NT2/D1 (cell line): ENCODE results near the gene GPR132.

Source experiments
- DNase-seq: peaks from one replicate; pipeline ENCODE4 v3.0.0-alpha.2; 2011; ENCODE audit warnings: low read depth, low spot score
- H3K27me3 ChIP-seq: 2 replicates; pipeline ENCODE4 v1.6.0; 2011; ENCODE audit warnings: mild to moderate bottlenecking; ENCODE audit not compliant: insufficient read length, insufficient read depth
- H3K36me3 ChIP-seq: 2 replicates; pipeline ENCODE4 v1.6.1; 2011; ENCODE audit warnings: mild to moderate bottlenecking, low read length, mixed read lengths; ENCODE audit not compliant: insufficient read depth, insufficient read length
- H3K4me1 ChIP-seq: 2 replicates; pipeline ENCODE4 v1.5.1; 2011; ENCODE audit not compliant: insufficient read depth, insufficient read length
- H3K4me3 ChIP-seq: 2 replicates; pipeline ENCODE4 v1.5.1; 2011; ENCODE audit warnings: low read depth; ENCODE audit not compliant: insufficient read length
- H3K9ac ChIP-seq: 2 replicates; pipeline ENCODE4 v1.6.0; 2011; ENCODE audit warnings: low read depth; ENCODE audit not compliant: insufficient read length
- H3K9me3 ChIP-seq: 2 replicates; pipeline ENCODE4 v1.5.1; 2011; ENCODE audit warnings: mild to moderate bottlenecking, low read length; ENCODE audit not compliant: insufficient read depth
- SUZ12 ChIP-seq: IDR thresholded peaks from 2 replicates; pipeline ENCODE4 v1.6.1; 2011; ENCODE audit not compliant: insufficient read length, insufficient read depth; ENCODE audit errors: extremely low read depth
- YY1 ChIP-seq: IDR thresholded peaks from 2 replicates; pipeline ENCODE4 v1.6.1; 2011; ENCODE audit not compliant: insufficient read length, insufficient read depth
- ZNF274 ChIP-seq: IDR thresholded peaks from 2 replicates; pipeline ENCODE4 v1.6.1; 2011; ENCODE audit warnings: mild to moderate bottlenecking, low read depth, low read length

The GPR132 gene

GRCh38 chr14:105056303-105056831 lies 8.9 kb downstream of the GPR132 start:
- H3K9me3 ChIP-seq = no peaks in the 10 kb centered on the region
- no peak for DNase-seq
- H3K4me3 ChIP-seq = no peak overlapping the region
- no peaks in the 10 kb centered on the region for H3K27me3 ChIP-seq
- no peak overlapping the region for H3K9ac ChIP-seq
- TF ChIP-seq ZNF274 (no peak), SUZ12 (no peak), YY1 (no peak)
- H3K36me3 ChIP-seq = no peaks in the 10 kb centered on the region
- peaks cover 12% of the 10 kb centered on the region for H3K4me1 ChIP-seq

DNA sequence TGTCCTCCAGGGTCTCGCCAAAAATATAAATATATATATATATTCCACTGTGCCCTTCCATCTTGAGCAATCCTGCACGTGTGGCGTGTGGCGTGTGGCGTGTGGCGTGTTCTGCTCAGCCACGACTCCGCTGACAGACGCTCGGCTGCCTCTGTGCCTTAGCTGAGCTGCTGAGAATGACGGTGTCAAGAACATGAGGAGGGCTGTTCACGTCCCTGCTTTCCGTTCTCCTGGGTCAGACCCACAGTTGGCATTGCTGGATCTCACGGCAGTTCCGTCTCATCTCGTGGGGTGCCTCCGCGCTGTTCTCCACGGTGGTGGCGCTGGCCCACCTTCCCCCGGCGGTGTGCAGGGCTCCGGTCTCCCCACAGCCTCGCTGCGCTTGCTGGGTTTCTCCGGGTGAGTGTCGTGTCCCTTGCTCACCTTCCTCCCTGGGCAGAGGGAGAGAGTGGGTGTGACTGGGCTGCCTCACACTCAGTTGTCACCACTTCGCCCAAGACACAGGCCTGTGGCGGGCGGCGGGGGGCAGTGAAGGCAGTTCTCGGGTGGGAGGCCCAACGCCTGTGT lies 9.4 kb downstream of the GPR132 start:
- TF ChIP-seq SUZ12 = no peak
- TF ChIP-seq YY1 = no peak
- no peak for TF ChIP-seq ZNF274
- Histone ChIP-seq H3K4me3 (no peak overlapping the region), H3K4me1 (peaks cover 9% of the 10 kb centered on the region), H3K9me3 (no peaks in the 10 kb centered on the region), H3K27me3 (no peaks in the 10 kb centered on the region), H3K36me3 (no peaks in the 10 kb centered on the region), H3K9ac (no peak overlapping the region)
- no peak for DNase-seq

- TF ChIP-seq YY1 = no peak
- no peak for TF ChIP-seq SUZ12
- no peak for TF ChIP-seq ZNF274
- no peaks in the 10 kb centered on the region for H3K36me3 ChIP-seq
- no peak for DNase-seq
- no peak overlapping the region for H3K9ac ChIP-seq
- no peaks in the 10 kb centered on the region for H3K27me3 ChIP-seq
- peaks cover 8% of the 10 kb centered on the region for H3K4me1 ChIP-seq
- no peak overlapping the region for H3K4me3 ChIP-seq
- no peaks in the 10 kb centered on the region for H3K9me3 ChIP-seq
Measured at GRCh38 chr14:105055334-105055733, 9.9 kb downstream of the GPR132 start.

GRCh38 chr14:105053996-105054395 lies 11.2 kb downstream of the GPR132 start:
- Histone ChIP-seq H3K36me3 (no peaks in the 10 kb centered on the region), H3K9ac (no peak overlapping the region), H3K9me3 (no peaks in the 10 kb centered on the region), H3K4me3 (no peak overlapping the region), H3K27me3 (no peaks in the 10 kb centered on the region), H3K4me1 (peaks cover 7% of the 10 kb centered on the region)
- no peak for DNase-seq
- TF ChIP-seq SUZ12 (no peak), ZNF274 (no peak), YY1 (no peak)

- Histone ChIP-seq H3K36me3 (no peaks in the 10 kb centered on the region), H3K27me3 (no peaks in the 10 kb centered on the region), H3K4me1 (peaks cover 2% of the 10 kb centered on the region), H3K9ac (no peak overlapping the region), H3K4me3 (no peak overlapping the region), H3K9me3 (no peaks in the 10 kb centered on the region)
- TF ChIP-seq SUZ12 (no peak), ZNF274 (no peak), YY1 (no peak)
- no peak for DNase-seq
Measured at GRCh38 chr14:105053421-105053820, 11.8 kb downstream of the GPR132 start.

- Histone ChIP-seq H3K9ac (no peak overlapping the region), H3K4me1 (peaks cover 2% of the 10 kb centered on the region), H3K9me3 (no peaks in the 10 kb centered on the region), H3K36me3 (no peaks in the 10 kb centered on the region), H3K27me3 (no peaks in the 10 kb centered on the region), H3K4me3 (no peak overlapping the region)
- DNase-seq = no peak
- TF ChIP-seq ZNF274 (no peak), YY1 (no peak), SUZ12 (no peak)
Measured at GRCh38 chr14:105052110-105052458, 13.1 kb downstream of the GPR132 start.

DNA sequence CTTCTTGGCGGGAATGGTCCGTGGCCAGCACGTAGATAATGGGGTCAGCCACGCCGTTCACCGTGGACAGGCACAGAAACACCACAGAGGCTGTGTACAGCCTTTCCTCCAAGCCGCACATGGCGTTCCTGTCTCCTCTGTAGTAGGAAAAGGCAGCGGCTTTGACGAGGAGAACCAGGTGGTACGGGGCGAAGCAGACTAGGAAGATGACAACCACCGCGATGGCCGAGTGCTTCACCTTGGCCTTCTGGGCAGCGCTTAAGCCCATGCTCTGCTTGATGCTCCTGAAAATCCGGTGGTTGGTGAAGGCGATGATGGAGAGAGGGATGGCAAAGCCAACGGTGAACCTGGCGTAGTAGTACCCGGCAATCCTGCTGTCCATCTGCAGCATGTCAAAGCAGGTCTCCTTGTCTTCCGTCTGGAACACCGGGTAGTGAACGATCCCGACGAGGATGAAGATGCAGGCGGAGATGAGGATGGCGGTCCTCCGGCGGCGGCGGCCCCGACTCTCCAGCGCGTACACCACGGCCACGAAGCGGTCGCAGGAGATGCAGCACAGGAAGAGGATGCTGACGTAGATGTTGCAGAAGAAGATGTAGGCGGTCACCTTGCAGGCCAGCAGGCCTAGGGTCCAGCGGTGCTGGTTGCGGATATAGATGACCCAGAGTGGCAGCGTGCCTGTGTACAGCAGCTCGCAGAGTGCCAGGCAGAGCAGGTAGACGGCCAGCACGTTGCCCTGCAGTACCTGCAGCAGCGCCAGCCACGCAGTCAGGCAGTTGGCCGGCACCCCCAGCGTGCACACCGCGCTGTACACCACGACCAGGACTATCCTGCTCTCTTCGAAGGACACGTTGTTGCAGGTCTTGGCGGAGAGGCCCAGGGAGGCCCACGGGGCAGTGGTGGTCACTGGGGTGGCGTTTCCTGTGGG lies 13.8 kb downstream of the GPR132 start:
- DNase-seq = no peak
- no peak overlapping the region for H3K9ac ChIP-seq
- no peaks in the 10 kb centered on the region for H3K27me3 ChIP-seq
- no peak overlapping the region for H3K4me3 ChIP-seq
- peaks cover under 1% of the 10 kb centered on the region for H3K4me1 ChIP-seq
- no peaks in the 10 kb centered on the region for H3K36me3 ChIP-seq
- no peak for TF ChIP-seq ZNF274
- TF ChIP-seq YY1 = no peak
- no peak for TF ChIP-seq SUZ12
- H3K9me3 ChIP-seq = no peaks in the 10 kb centered on the region
